ENCODE measurements around the gene CPA3. TPM values are rescaled to one million over a fixed set of nuclear protein-coding genes. Genes with fewer than 3 reads are reported as not detected.

CPA3 gene
- polyA plus RNA-seq (2013, experiment 1 of 2; ENCODE audit: insufficient read length): 0.13 TPM
- polyA plus RNA-seq (2013, experiment 2 of 2; ENCODE audit: insufficient read length): 1.2 TPM

- no peak for DNase-seq
These were observed at the start of gene CPA3 for GRCh38 chr3:148865049-148865448. TSS of gene CPA3 (plus strand) at chr3:148865296. CDS start at chr3:148865308, 12 bp downstream.

DNA sequence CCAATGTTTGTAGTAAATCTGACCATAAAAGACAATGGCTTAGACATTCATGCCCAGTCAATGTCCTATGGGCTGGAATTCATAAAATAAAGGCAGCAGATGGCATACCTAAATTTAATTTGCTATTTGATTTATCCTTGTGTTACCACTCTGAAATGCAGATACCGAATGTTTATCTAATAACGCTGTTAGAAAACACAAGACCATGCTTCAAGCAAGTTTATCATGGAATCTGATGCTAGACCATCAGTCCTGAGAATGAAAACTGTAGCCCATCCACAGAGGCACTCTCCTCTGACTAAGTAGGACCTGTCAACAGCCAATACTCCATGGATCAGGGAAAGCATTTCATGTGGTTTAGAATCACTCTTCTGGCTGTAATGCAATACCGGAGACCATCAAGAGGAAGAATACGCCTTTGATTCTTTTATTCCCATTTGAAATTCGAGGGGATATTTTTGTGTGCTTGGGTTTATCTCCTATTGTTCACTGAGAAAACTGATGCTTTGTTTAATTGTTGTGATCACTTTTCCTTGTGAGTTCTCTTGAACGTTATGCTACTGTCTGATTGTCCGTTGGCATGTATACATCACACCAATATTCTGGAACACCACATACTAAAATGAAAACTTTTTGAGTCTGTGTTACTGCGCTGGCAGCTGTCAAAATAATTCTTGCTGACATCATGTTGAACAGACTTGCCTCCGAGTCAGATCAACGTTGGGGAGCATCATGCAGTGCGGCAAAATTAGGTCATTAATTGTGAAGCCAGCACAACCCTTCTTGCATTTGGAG, 49.6 kb upstream of the CPA3 start:
- no peak for DNase-seq

DNA sequence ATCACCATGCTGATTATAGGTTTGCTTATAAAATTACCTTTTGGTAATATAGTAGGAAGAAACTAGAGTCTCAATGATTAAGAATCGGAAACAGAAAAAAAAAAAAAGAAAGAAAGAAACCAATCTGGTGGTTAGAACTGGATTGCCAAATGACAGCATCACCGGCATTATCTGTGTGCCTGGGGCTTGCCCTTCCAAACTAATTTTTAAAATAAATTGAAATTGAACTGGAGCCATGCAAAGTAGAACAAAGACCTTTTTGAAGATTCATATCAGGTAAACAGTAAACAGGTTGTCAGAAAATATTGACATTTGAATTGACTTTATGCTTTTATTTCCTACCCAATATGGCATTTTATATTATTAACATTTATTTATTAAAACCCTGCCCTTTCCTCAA, 48.7 kb upstream of the CPA3 start:
- no peak for DNase-seq

GRCh38 chr3:148816981-148817525, 48.0 kb upstream of the CPA3 start:
- no peak for DNase-seq

- no peak for DNase-seq
These were observed 44.5 kb upstream of the CPA3 start for GRCh38 chr3:148820361-148821245.

DNA sequence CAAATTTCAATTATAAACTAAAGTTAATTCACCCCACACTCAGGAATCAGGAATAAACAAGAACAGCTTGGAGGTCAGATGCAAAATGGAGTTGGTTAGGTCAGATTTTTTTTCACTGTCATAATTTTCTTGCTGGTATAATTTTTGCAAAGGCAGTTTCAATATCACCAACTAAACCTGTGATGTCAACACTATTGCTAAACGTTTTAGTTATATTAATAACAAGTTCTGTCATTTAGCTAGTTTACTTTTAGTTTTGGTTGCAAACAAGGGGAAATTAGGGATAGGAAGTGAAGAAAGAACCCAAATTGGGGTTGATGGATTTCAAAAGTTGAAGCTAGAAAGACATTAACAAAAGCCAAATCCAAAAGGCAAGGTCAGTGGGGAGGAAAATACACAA, 42.1 kb upstream of the CPA3 start:
- no peak for DNase-seq

DNA sequence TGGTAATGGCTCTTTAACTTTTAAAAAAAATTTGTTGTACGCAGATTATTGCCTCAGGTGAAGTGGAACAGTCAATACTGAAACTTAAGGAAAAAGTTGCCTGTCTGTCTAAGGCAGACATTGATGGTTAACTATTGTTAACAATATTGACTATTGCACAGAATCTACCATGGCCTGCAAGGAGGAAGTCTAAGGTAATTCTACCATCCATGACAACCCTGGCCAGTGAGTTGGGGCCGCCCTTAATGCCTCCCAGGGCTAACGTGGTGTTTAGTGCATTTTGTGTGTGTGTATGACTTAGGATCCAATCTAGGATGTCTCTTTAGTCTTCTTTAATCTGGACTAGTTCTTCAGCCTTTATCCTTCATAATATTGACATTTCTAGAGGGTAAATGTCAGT, 39.6 kb upstream of the CPA3 start:
- DNase-seq: no peak

DNA sequence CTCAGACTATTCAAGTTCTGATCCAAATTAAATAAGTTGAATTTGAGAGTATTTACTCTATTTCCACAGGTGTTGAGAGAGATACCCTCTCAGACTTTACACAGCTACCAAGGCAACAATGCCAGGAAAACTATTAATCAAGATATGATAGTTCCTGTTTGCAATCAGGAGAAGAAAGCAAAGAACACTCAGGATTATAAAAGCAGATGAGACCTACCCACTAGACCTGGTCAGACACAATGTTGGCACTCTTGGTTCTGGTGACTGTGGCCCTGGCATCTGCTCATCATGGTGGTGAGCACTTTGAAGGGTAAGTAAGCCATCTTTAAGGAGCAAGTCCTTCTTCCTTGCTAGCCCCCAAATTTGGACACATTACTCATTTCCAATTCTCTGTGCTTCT, 37.5 kb upstream of the CPA3 start, which contains the start of gene CPB1:
Gene CPB1, plus strand, starts transcription at position 227 of the 400 bp plus-strand sequence. Its CDS starts 13 bp downstream, at position 240.
- no peak for DNase-seq

GRCh38 chr3:148828136-148828690, 36.9 kb upstream of the CPA3 start:
- no peak for DNase-seq

GRCh38 chr3:148829926-148830325, 35.2 kb upstream of the CPA3 start:
- DNase-seq: no peak

GRCh38 chr3:148833223-148833622, 31.9 kb upstream of the CPA3 start:
- peak; percentile 24 for DNase-seq

DNA sequence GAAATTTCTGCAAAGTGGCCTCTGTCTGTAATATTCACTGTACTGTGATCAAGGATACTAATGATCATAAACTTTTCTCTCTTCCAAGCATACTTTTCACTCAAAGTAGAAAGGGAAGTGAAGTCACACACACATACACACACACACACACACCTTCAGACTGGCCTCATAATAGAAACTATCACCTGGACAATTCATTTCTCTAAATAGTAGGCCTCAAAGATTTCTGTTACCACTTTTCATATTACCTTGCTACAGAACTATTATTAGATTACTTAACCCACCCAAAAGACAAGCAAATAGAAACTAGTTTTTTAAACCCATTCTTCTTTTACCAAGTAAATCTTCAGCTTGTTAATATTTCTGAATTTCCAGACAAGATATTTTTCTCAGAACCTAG, 25.3 kb upstream of the CPA3 start:
- DNase-seq: no peak

DNA sequence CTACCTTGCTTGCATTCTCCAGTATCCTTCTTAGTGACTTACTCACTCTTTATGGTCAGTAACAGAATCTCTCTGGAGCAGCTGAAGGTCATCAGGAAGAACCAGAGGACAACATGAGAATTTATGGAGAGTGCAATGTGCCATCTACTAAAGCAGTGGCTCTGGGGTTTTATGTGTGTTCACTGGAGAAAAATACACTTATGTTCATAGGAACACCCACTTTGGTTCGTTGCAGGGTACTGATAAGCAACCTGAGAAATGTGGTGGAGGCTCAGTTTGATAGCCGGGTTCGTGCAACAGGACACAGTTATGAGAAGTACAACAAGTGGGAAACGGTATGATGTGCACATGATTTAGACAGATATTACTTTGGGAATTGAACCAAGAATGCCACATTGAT, 24.6 kb upstream of the CPA3 start:
- DNase-seq: no peak

DNA sequence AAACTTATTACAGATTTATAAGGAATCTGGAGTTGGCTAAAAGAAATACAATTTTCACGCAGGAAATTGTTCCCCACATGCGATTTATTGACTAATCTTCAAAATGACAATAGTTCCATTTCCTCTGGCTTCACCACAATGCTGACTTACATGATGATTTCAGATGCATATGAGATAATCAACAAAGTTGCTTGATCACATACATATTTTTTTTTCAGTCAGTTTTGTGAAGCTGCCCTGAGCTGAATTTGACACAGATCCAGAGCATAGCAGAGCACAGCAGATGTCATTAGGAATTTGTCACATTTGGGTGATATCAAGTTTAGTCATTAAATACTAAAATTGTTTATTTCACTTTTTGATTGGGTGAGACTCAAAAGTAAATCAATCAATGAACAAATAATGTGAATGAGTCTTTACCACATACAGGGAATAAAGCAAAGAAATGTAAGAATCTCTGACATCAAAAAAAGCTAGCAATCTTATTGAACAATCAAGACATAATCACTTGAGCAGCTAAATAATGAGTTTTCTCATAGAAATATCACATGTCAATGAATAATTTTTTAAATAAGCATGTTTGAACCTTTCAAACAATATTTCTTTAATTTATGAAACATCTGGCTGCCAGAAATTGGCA, 19.2 kb upstream of the CPA3 start:
- DNase-seq: no peak

DNA sequence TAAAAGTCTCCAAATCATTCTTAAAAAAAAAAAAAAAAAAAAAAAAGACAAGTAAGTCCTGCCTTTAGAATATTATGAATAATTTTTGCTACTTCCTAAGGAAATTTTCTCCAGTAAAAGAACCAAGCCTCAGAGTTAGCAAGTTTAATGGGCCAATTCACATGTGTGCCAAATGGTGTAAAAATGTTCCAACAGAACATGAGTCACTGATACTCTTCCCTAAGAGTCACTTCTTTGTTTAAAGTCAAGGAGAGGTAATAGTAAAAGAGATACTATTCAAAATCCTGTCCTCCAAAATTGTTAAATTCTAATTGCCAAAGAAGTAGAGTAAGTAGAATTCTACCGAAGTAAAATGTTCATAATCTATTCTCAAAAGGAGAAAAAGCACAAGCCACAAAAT, 17.7 kb upstream of the CPA3 start:
- no peak for DNase-seq

GRCh38 chr3:148848410-148848809, 16.7 kb upstream of the CPA3 start:
- DNase-seq: no peak

- no peak for DNase-seq
These were observed 12.7 kb upstream of the CPA3 start for GRCh38 chr3:148852271-148852992.

GRCh38 chr3:148853076-148853475, 12.0 kb upstream of the CPA3 start:
- DNase-seq: no peak

GRCh38 chr3:148854061-148854460, 11.0 kb upstream of the CPA3 start:
- no peak for DNase-seq

DNA sequence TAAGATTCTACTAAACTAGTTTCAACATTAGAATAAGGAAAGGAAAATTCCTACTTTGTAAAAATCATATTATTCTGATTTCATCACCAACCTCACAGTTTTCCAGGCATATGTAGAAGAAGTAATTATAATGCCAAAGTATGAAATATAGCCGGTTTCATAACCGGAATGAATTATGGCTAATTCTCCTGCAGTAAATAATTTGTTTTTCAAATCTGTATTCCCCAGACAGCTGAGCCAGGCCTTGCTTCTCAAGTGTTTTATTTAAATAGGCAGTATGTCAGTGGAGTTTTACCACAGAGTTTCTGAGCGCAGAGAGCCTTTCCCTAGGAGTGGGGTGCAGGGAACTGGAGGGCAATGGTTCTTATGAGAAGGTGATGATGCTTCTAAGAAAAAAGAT, 8.7 kb upstream of the CPA3 start:
- DNase-seq: no peak

GRCh38 chr3:148857316-148857715, 7.8 kb upstream of the CPA3 start:
- DNase-seq: no peak
